Mucosa of descending colon (tissue), 3 donors: ENCODE data around the gene MTR. TPM values are rescaled to one million over a fixed set of nuclear protein-coding genes. Genes with fewer than 3 reads are reported as not detected.

Experiments used
- ATAC-seq: fragments of 200-7000 bp; cut with Tn5 transposase; one replicate; pipeline ENCODE4 v1.9.1; 2020; ENCODE audit warnings: mild to moderate bottlenecking, moderate library complexity
- DNase-seq, 3 donors: peaks; one replicate each; pipeline ENCODE4 v3.0.0-alpha.2; 2020
- H3K36me3 ChIP-seq: fragments of 200-600 bp; one replicate; pipeline ENCODE4 v1.8.0; 2021; ENCODE audit warnings: low read depth, mild to moderate bottlenecking
- H3K4me1 ChIP-seq: fragments of 200-600 bp; one replicate; pipeline ENCODE4 v1.8.0; 2021; ENCODE audit warnings: low read depth, mild to moderate bottlenecking
- H3K4me3 ChIP-seq: fragments of 200-600 bp; one replicate; pipeline ENCODE4 v1.8.0; 2021; ENCODE audit warnings: mild to moderate bottlenecking
- H3K9me3 ChIP-seq: fragments of 200-600 bp; one replicate; pipeline ENCODE4 v1.8.0; 2021; ENCODE audit warnings: mild to moderate bottlenecking
- CTCF ChIP-seq: fragments of 200-600 bp; IDR thresholded peaks from one replicate; pipeline ENCODE4 v1.8.0; 2022; ENCODE audit warnings: antibody characterized with exemption, mild to moderate bottlenecking
- intact Hi-C, 2 donors: fragments of 100-400 bp; cut with DNase I in 1 of 2; cut with micrococcal nuclease in 1 of 2; formaldehyde crosslinking; loops; one replicate each; pipeline versions ENCODE4 v1.11.0 to v1.11.1; 2022; cut with DNase I, micrococcal nuclease
- total RNA-seq, 3 donors: library from RNA; stranded (reverse); fragmentation: NEBNext Ultra II Directional in 2 of 3; extraction: Animal tissue kit (Norgen Biotek cat#: 25700) in 2 of 3; gene quantifications; one replicate each; pipeline versions ENCODE4 v1.2.1 to v1.2.4, GENCODE V29; 2021 to 2023
- donor health status: DM: no; HTN: no; CAD: no; lungs with moderate emphysema.
- donor health status: DM: no; HTN: no; CAD: no.
- donor health status: DM: no; HTN: yes; CAD: no.

MTR gene
- total RNA-seq, 3 donors from 2014 or later, result 21.7 to 41.1 (median 23.5) TPM

DNA sequence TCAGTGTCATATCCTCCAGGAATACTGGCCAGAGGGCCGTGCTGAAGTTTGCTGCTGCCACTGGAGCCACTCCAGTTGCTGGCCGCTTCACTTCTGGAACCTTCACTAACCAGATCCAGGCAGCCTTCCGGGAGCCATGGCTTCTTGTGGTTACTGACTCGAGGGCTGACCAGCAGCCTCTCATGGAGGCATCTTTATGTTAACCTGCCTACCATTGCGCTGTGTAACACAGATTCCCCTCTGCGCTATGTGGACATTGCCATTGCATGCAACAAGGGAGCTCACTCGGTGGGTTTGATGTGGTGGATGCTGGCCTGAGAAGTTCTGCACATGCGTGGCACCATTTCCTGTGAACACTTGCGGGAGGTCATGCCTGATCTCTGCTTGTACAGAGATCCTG lies 24.8 kb downstream of the MTR start:
- no peak for TF ChIP-seq CTCF
- Histone ChIP-seq H3K9me3 (no peaks in the 10 kb centered on the region), H3K4me3 (no peak overlapping the region), H3K36me3 (no peaks in the 10 kb centered on the region), H3K4me1 (no peaks in the 10 kb centered on the region)
- ATAC-seq (no peak), DNase-seq (no peak)
- intact Hi-C loops, result no loop called here

DNA sequence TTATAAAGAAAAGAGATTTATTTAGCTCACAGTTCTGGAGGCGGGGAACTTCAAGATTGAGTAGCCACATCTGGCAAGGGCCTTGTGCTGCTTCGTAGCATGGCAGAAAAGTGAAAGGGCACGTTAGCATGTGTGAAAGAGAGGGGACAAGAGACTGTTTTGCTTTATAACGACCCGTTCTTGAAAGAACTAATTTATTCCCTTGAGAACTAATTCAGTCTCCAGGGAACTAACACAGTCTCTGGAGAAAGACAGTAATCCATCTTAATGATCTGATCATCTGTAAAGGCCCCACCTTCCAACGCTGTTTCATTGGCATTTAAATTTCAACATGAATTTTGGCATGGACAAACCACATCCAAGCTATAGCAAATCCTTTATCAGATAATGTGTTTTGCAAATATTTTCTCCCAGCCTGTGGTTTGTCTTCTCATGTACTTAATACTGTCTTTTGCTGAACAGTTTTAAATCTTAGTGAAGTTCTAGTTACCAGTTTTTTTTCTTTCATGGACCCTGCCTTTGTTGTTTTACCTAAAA lies 26.1 kb downstream of the MTR start:
- ATAC-seq (no peak), DNase-seq (no peak)
- intact Hi-C loops, result no loop called here
- Histone ChIP-seq H3K36me3 (no peaks in the 10 kb centered on the region), H3K9me3 (no peaks in the 10 kb centered on the region), H3K4me3 (no peak overlapping the region), H3K4me1 (no peaks in the 10 kb centered on the region)
- TF ChIP-seq CTCF, result no peak

GRCh38 chr1:236823559-236823958 lies 28.5 kb downstream of the MTR start:
- Histone ChIP-seq H3K36me3 (no peaks in the 10 kb centered on the region), H3K4me3 (no peak overlapping the region), H3K9me3 (no peaks in the 10 kb centered on the region), H3K4me1 (no peaks in the 10 kb centered on the region)
- intact Hi-C loops, result no loop called here
- DNase-seq, result no peak
- TF ChIP-seq CTCF, result no peak
- no peak for ATAC-seq

- intact Hi-C loops, result no loop called here
- H3K9me3 ChIP-seq, result no peaks in the 10 kb centered on the region
- no peaks in the 10 kb centered on the region for H3K36me3 ChIP-seq
- no peaks in the 10 kb centered on the region for H3K4me1 ChIP-seq
- no peak overlapping the region for H3K4me3 ChIP-seq
- ATAC-seq (no peak), DNase-seq (no peak)
- no peak for TF ChIP-seq CTCF
These were observed 34.0 kb downstream of the MTR start for GRCh38 chr1:236829085-236829484.

GRCh38 chr1:236830116-236830515 lies 35.0 kb downstream of the MTR start:
- H3K9me3 ChIP-seq, result no peaks in the 10 kb centered on the region

More at GRCh38 chr1:236830116-236830515, 35.0 kb downstream of the MTR start:
- no peaks in the 10 kb centered on the region for H3K36me3 ChIP-seq
- ATAC-seq (no peak), DNase-seq (no peak)
- H3K4me3 ChIP-seq, result no peak overlapping the region
- intact Hi-C loops, result no loop called here
- TF ChIP-seq CTCF, result no peak
- H3K4me1 ChIP-seq, result no peaks in the 10 kb centered on the region
